HK-2 (cell line): ENCODE measurements around the gene CEP63.
"Not testable (repeated sequence)": the region's sequence is repeated elsewhere in the genome, so short reads cannot be mapped to it uniquely, and the experiment has no call there.

Experiments used
- DNase-seq: peaks from one replicate; pipeline ENCODE4 v3.0.0-alpha.2; 2018; ENCODE audit not compliant: unreplicated experiment

Gene CEP63

GRCh38 chr3:134516905-134517304, 31.0 kb downstream of the CEP63 start:
- no peak for DNase-seq

DNA sequence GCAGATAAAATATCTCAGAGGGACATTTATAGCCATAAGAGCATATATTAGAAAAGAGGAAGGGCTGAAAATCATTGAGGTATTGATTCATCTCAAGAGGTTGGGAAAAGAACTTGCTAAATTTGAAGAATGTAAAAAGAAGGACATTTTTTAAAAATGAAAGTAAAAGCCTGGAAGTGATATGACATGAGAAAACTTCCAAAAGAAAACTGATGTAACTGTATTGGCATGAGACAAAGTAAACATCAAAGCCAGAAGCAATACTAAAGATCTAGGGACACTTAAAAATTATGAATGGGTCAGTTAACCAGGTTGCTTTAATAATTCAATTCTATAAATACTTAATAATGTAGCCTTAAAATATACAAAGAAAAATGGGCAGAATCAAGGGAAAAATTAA, 31.9 kb downstream of the CEP63 start:
- DNase-seq: no peak

- DNase-seq: no peak
These were observed 36.7 kb downstream of the CEP63 start for GRCh38 chr3:134522541-134522940.

- no peak for DNase-seq
These were observed 39.4 kb downstream of the CEP63 start for GRCh38 chr3:134525293-134525692.

DNA sequence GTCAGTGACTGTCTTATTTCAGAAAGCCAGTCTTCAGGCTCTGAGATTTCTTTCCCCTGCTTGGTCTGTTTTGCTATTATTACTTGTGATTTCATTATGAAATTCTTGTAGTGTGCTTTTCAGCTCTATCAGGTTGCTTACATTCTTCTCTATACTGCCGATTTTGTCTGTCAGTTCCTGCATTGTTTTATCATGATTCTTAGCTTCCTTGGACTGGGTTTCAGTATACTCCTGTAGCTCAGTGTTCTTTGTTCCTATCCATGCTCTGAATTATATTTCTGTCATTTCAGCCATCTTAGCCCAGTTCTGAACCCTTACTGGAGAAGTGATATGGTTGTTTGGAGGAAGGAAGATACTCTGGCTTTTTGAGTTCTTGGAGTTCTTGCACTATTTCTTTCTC, 40.5 kb downstream of the CEP63 start:
- DNase-seq: no peak

DNA sequence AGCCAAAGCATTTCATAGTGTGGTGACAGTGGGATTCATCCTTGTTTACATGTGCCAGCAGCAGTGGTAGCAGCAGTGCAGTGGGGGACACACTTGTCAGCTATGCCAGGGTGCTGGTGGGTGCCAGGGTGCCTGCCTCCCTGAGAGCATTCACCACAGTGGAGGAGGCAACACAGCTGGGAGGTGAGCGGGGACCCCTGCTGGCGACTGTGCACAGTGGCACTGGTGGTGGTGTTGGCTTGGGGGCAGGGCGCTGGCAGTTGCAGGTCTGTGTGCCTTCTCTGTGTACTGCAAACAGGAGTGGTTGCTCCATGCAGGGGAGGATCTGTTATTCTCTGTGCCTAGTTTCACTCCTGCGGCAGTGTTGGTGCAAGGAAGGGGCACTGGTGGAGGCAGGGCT, 41.2 kb downstream of the CEP63 start:
- DNase-seq: peak; percentile 20

- DNase-seq: no peak
These were observed 41.8 kb downstream of the CEP63 start for GRCh38 chr3:134527538-134528186.

GRCh38 chr3:134533493-134533892, 47.6 kb downstream of the CEP63 start:
- DNase-seq: no peak

- DNase-seq: no peak
These were observed 49.5 kb downstream of the CEP63 start for GRCh38 chr3:134535186-134535970.

GRCh38 chr3:134536781-134537180, 50.9 kb downstream of the CEP63 start:
- DNase-seq: no peak

GRCh38 chr3:134542287-134542958, 56.6 kb downstream of the CEP63 start:
- no peak for DNase-seq

GRCh38 chr3:134543113-134543512, 57.3 kb downstream of the CEP63 start:
- no peak for DNase-seq

GRCh38 chr3:134544316-134544715, 58.5 kb downstream of the CEP63 start:
- no peak for DNase-seq

DNA sequence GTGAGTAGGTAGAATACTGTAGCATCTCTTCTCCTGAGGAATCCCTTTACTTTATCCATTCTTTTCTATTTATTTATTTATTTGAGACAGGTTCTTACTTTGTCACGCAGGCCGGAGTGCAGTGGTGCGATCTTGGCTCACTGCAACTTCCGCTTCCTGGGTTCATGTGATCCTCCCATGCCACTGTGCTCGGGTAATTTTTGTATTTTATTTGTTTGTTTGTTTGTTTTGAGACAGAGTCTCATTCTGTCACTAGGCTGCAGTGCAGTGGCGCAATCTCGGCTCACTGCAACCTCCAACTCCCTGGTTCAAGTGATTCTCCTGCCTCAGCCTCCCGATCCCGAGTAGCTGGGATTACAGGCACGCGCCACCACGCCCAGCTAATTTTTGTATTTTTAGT, 58.9 kb downstream of the CEP63 start:
- DNase-seq: not testable (repeated sequence)

DNA sequence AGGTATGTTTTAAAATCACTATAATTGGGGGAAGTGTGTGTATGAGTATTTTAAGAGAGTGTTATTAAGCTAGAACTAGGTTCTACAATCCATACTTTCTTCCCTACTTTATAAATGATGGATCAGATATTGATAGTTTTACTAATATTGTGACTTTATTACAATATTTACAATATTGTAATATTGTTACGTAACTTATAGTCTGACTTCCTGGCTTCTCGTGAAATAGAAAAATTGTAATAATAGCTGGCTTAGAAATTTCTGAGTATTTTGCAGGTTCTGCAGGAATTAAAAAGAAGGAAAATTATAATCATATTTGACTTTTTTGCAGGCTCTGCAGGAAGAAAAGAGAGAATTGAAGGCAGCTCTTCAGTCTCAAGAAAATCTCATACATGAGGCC, 60.0 kb downstream of the CEP63 start:
- DNase-seq: no peak

DNA sequence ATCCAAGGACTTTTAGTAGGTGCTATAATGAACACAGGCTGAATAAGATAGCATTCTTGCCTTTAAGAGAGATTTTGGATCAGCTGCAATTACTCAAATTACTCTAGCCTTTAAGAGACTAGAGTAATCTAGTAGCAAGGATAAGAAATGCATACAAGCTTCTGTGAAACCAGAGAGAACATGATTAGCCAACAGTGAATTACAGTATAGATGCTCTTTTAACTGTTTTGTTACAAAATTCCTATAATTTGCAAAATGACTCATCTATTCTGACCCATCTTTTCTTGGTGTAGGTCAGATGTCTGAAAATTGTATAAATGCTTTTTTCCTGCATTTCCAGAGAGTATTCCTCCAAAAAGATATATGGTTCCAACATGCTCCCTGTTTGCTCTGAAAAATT, 66.9 kb downstream of the CEP63 start:
- DNase-seq: no peak

GRCh38 chr3:134559591-134559990, 73.7 kb downstream of the CEP63 start:
- no peak for DNase-seq

DNA sequence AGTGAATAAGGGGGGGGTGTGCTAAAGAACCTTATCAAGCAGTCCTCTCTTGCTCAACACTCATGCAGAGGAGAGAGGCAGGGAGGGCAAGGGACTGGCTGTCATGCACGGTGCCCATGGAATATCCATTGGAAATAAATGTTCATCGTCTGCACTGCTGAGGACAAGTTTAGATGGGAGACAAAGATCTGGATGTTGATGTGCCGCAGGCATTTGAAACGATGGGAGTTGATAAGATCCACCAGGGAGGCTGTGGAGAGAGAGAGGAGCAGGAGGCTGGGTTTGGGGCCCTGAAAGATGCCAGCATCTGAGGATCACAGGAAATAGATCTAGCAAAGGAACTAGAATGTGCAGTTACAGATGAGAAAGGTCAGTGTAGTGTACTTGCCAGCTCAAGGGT, 76.2 kb downstream of the CEP63 start:
- DNase-seq: no peak

- DNase-seq: no peak
These were observed 77.7 kb downstream of the CEP63 start for GRCh38 chr3:134563601-134564000.

GRCh38 chr3:134564991-134565390, 79.1 kb downstream of the CEP63 start:
- no peak for DNase-seq

- peak; percentile 4 for DNase-seq
These were observed 81.7 kb downstream of the CEP63 start for GRCh38 chr3:134567605-134568004.

DNA sequence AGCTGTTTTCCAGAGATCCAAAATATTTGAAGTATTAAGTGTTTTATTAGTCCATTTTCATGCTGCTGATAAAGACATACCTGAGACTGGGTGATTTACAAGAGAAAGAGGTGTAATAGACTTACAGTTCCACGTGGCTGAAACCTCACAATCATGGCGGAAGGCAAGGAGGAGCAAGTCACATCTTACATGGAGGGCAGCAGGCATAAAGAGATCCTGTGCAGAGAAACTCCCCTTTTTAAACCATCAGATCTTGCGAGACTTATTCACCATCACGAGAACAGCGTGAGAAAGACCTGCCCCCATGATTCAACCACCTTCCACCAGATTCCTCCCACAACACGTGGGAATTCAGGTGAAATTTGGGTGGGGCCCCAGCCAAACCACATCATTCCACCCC, 82.9 kb downstream of the CEP63 start:
- DNase-seq: no peak

- DNase-seq: not testable (repeated sequence)
These were observed 84.0 kb downstream of the CEP63 start for GRCh38 chr3:134569899-134570298.
